CD8-positive, alpha-beta memory T cell (primary cell): ENCODE data around the gene DUOX1. TPM values are rescaled to one million over a fixed set of nuclear protein-coding genes. Genes with fewer than 3 reads are reported as not detected.

ENCODE experiments used
- CTCF ChIA-PET: fragments of 350-600 bp; sonication (Branson Sonifier 250); formaldehyde crosslinking; loops from one replicate; lab custom pipeline; 2021; ENCODE audit warnings: antibody characterized with exemption; lab: Charles Lee
- POLR2A ChIA-PET: fragments of 350-600 bp; sonication (Branson Sonifier 250); formaldehyde crosslinking; loops from one replicate; lab custom pipeline; 2021; ENCODE audit warnings: antibody characterized with exemption; lab: Charles Lee
- DNase-seq, 5 donors: peaks; one replicate each; pipeline versions ENCODE4 v3.0.0 to v3.0.0-alpha.2; 2020 to 2022; ENCODE audit warnings: mixed read lengths in 1 of 5
- H3K27ac ChIP-seq: one replicate; pipeline ENCODE4 v1.7.0; 2013; ENCODE audit warnings: low read depth, mild to moderate bottlenecking, low read length, moderate library complexity
- H3K27me3 ChIP-seq: 2 replicates; pipeline ENCODE4 v1.7.0; 2013; ENCODE audit warnings: low read length, mild to moderate bottlenecking; ENCODE audit not compliant: insufficient read depth, poor library complexity, severe bottlenecking
- H3K36me3 ChIP-seq: 2 replicates; pipeline ENCODE4 v1.7.0; 2013; ENCODE audit warnings: mild to moderate bottlenecking, low read length, moderate library complexity; ENCODE audit not compliant: insufficient read depth
- H3K4me1 ChIP-seq: 2 replicates; pipeline ENCODE4 v1.7.0; 2013; ENCODE audit warnings: mild to moderate bottlenecking, low read length, moderate library complexity; ENCODE audit not compliant: insufficient read depth
- H3K4me3 ChIP-seq: 2 replicates; pipeline ENCODE4 v1.7.0; 2013; ENCODE audit warnings: mild to moderate bottlenecking, low read length
- H3K9me3 ChIP-seq: 2 replicates; pipeline ENCODE4 v1.7.0; 2013; ENCODE audit warnings: mild to moderate bottlenecking, low read length
- H3K27ac Mint-ChIP-seq, 8 donors: one replicate each; pipeline ENCODE4 v1.8.0; 2020 to 2021; ENCODE audit warnings: mixed read lengths in 8 of 8, mild to moderate bottlenecking in 6 of 8, inconsistent platforms in 3 of 8, moderate library complexity in 3 of 8
- H3K27me3 Mint-ChIP-seq, 2 donors: one replicate each; pipeline ENCODE4 v1.8.0; 2020 to 2021; ENCODE audit warnings: mixed read lengths in 2 of 2, mild to moderate bottlenecking in 1 of 2, moderate library complexity in 1 of 2
- H3K36me3 Mint-ChIP-seq, 3 donors: one replicate each; pipeline ENCODE4 v1.8.0; 2020 to 2021; ENCODE audit warnings: mixed read lengths in 3 of 3, inconsistent platforms in 1 of 3, mild to moderate bottlenecking in 1 of 3
- H3K4me1 Mint-ChIP-seq, 3 donors: one replicate each; pipeline ENCODE4 v1.8.0; 2020 to 2021; ENCODE audit warnings: mixed read lengths in 3 of 3, inconsistent platforms in 1 of 3, mild to moderate bottlenecking in 1 of 3
- H3K4me3 Mint-ChIP-seq, 7 donors: one replicate each; pipeline ENCODE4 v1.8.0; 2020 to 2021; ENCODE audit warnings: mixed read lengths in 7 of 7, mild to moderate bottlenecking in 6 of 7, moderate library complexity in 4 of 7, inconsistent platforms in 2 of 7
- H3K9me3 Mint-ChIP-seq, 5 donors: one replicate each; pipeline ENCODE4 v1.8.0; 2020 to 2022; ENCODE audit warnings: mixed read lengths in 5 of 5, mild to moderate bottlenecking in 3 of 5, moderate library complexity in 2 of 5, inconsistent platforms in 1 of 5
- polyA plus RNA-seq: library from polyadenylated mRNA; unstranded; fragments of 300-500 nt; fragmentation: Illumina TruSeq; gene quantifications from one replicate; pipeline ENCODE4 v1.2.3, GENCODE V29; 2021
- total RNA-seq, 2 experiments: library from RNA; stranded (reverse); gene quantifications; one replicate each; pipeline ENCODE4 v1.2.3, GENCODE V29; 2021

Gene DUOX1
- total and polyA plus RNA-seq, 3 experiments from 2014 or later: 0.11 to 1.2 TPM; not detected in 1

DNA sequence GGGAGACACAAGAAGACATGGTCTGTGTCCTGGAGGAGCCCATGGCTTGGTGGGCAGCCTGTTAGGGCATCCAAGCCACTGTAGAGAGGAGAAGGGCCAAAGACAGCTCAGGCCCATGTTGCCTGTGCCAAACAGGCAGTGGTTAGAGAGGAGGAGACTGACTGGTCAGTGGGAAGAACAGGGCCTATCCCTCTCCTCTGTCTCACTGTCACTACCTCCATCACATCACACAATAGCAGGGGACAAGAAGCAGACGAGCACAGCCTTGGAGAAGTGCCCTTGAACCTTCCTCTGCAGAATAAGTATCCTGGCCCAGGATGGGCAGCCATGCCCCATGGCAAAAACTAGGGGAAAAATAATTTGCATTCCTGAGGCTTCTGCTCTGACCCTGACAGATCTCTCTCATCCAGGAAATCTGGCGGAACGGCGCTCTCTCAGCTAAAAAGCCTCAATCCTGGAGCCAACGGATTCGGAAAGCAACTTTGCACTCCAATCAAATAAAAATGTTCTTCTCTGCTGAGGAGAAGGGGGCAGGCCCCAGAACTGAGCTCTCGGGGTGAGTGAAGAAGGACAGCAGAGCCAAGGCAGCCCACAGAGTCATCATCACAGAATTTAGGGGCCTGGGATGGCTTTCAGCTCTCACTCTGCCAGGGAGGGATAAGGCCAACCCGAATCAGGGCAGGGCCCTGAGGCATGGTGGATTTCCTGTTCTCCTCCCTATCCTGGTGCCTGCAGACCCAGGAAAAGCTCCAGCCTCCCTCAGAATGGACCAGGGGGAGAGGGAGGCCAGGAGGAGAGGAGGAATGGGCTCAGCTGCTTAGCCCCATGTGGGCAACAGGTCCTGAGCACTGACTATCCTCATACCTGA lies 56.3 kb downstream of the DUOX1 start:
- Histone ChIP-seq H3K36me3 (no peaks in the 10 kb centered on the region), H3K4me1 (peaks cover 11% of the 10 kb centered on the region), H3K4me3 (no peak overlapping the region), H3K27ac (no peak overlapping the region), H3K27me3 (no peaks in the 10 kb centered on the region), H3K9me3 (no peaks in the 10 kb centered on the region)
- DNase-seq: no peak
- peaks cover 7 to 12% of the 10 kb centered on the region in 2 donors for H3K27me3 Mint-ChIP-seq
- H3K4me3 Mint-ChIP-seq: peak overlapping the region; percentile 80 to 92 (median 85)
- ChIA-PET CTCF (interaction anchor here (0.8 to 2.1 kb wide), 6 partner anchors 9 to 428 kb away, joined by 3 to 13 read pairs (median 4); no protein-coding TSS in a partner anchor), POLR2A (interaction anchor here (0.6 kb wide), 1 partner anchor 685 kb away, joined by 3 read pairs; no protein-coding TSS in a partner anchor)
- H3K27ac Mint-ChIP-seq: peak overlapping the region in 7 of 8 donors; percentile 11 to 84 (median 59)
- no peaks in the 10 kb centered on the region for H3K9me3 Mint-ChIP-seq
- peaks cover 0 to 4% (median 0%) of the 10 kb centered on the region in 3 donors for H3K36me3 Mint-ChIP-seq
- H3K4me1 Mint-ChIP-seq: peaks cover 15 to 24% (median 16%) of the 10 kb centered on the region in 3 donors

DNA sequence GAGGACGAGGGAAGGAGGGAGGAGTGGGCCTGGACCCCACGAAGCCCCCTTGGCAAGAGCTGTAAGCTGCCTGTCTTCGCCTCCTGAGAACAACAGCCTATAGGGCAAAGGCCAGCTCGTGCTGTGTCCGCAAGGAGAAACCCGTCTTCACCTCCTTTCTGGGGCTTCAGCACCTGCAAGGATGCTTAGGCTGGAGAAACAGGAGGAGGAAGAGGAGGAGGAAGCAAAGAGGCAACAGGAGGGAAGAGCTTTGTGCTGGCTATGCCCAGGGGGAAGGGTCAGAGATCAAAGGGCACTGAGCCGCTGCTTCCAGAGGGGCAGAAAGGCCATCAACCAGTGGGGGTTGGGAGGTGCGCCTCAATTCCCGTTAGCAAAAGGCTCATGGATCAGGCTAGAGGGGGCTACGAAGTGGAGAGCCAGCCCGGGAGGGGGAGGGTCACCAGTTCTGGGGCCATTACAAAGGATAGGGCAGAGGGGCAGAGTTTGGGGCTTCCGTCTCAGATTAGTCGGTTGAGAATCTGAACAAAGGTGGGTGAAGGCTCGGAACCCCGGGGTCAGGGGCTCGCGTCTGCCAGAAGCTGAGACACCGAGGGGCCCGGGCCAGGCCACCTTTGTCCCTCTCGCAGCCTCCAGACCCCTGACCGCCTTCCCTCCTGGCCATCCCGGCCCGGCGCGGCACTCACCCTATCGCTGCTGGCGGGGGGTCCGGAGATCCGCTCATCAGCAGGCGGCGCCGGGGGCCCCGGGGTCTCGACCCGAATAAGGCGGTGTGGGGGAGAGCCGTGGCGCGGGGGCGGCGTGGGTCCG lies 57.2 kb downstream of the DUOX1 start:
- H3K9me3 ChIP-seq: no peaks in the 10 kb centered on the region
- peaks cover 12 to 21% (median 15%) of the 10 kb centered on the region in 3 donors for H3K4me1 Mint-ChIP-seq
- peak in 1 of 5 donors; percentile 44 for DNase-seq
- peak overlapping the region in 7 of 8 donors; percentile 59 to 92 (median 82) for H3K27ac Mint-ChIP-seq
- CTCF ChIA-PET: interaction anchor here (1.0 to 2.1 kb wide), 5 partner anchors 10 to 19 kb away, joined by 3 to 13 read pairs (median 6); no protein-coding TSS in a partner anchor
- H3K27ac ChIP-seq: no peak overlapping the region
- no peaks in the 10 kb centered on the region for H3K36me3 ChIP-seq
- H3K4me1 ChIP-seq: peaks cover 11% of the 10 kb centered on the region
- POLR2A ChIA-PET: interaction anchor here (0.6 to 1.3 kb wide), 3 partner anchors 11 to 685 kb away, joined by 3 to 10 read pairs (median 7); no protein-coding TSS in a partner anchor
- peak overlapping the region; percentile 80 to 92 (median 85) for H3K4me3 Mint-ChIP-seq
- H3K4me3 ChIP-seq: no peak overlapping the region
- no peaks in the 10 kb centered on the region for H3K9me3 Mint-ChIP-seq
- H3K27me3 ChIP-seq: no peaks in the 10 kb centered on the region
- H3K27me3 Mint-ChIP-seq: peaks cover 7 to 12% of the 10 kb centered on the region in 2 donors
- peaks cover 0 to 4% (median 0%) of the 10 kb centered on the region in 3 donors for H3K36me3 Mint-ChIP-seq

- peak in 1 of 5 donors; percentile 27 for DNase-seq
- Histone ChIP-seq H3K27me3 (no peaks in the 10 kb centered on the region), H3K4me3 (no peak overlapping the region), H3K36me3 (no peaks in the 10 kb centered on the region), H3K4me1 (peaks cover 11% of the 10 kb centered on the region), H3K27ac (no peak overlapping the region), H3K9me3 (no peaks in the 10 kb centered on the region)
- no peak overlapping the region for H3K27ac Mint-ChIP-seq
- peaks cover 7 to 13% of the 10 kb centered on the region in 2 donors for H3K27me3 Mint-ChIP-seq
- no peak overlapping the region for H3K4me3 Mint-ChIP-seq
- ChIA-PET POLR2A (interaction anchor here (0.9 to 1.3 kb wide), 3 partner anchors 11 to 20 kb away, joined by 3 to 10 read pairs (median 7); no protein-coding TSS in a partner anchor), CTCF (interaction anchor here (1.0 to 2.1 kb wide), 3 partner anchors 10 to 19 kb away, joined by 5 to 9 read pairs (median 6); no protein-coding TSS in a partner anchor)
- peaks cover 11 to 21% (median 15%) of the 10 kb centered on the region in 3 donors for H3K4me1 Mint-ChIP-seq
- H3K9me3 Mint-ChIP-seq: no peaks in the 10 kb centered on the region
- H3K36me3 Mint-ChIP-seq: peaks cover 0 to 4% (median 0%) of the 10 kb centered on the region in 3 donors
These were observed 57.7 kb downstream of the DUOX1 start for GRCh38 chr15:45187578-45187893.

DNA sequence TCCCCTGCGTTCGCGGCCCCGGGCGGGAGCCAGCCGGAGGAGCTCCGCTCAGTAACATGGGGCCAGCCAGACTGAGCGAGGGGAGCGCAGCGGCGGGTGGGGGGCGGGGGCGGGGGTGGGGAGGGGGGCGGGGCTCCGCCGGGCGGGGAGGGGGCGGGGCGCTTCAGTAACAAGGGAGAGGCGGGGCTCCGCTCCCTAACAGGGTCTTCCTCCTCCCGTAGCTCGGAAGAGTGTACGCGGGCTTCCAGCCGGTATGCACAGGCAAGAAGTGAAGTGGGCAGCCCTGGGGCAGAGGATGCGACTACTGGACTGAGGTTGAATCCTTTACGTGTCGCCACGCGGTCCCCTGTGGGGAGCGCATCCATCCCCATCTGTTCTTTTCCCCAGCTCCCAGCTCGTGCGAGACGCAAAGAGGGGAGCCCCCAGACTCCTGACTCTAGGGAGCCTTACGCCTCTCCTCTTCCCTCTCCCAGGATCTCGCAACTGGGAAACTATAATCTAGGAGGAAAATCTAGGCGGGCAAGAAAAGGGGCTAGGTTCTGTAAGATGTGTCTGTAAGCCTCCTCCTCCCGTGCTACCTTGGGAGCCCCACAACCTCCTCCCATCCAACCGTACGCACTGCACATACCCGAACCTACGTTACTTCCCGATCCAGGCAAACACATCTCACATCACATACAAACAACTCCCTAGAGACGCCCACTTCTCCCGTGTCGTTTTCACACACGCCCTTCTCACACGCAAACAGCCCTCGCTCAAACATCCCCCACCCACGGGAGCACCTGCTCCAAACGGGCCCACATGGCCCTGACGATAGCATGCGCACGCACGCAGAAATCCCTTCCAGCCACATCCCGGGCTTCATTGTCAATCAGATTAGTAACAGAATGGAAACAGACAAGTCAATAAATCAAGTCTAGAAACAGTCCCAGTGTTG lies 58.4 kb downstream of the DUOX1 start, which contains the start of gene SHF:
Gene SHF (minus strand): TSS at position 73 of the 937 bp plus-strand sequence. CDS start 15 bp downstream, at position 58.
- no peaks in the 10 kb centered on the region for H3K9me3 ChIP-seq
- no peaks in the 10 kb centered on the region for H3K36me3 ChIP-seq
- H3K36me3 Mint-ChIP-seq: peaks cover 0 to 4% (median 0%) of the 10 kb centered on the region in 3 donors
- H3K4me1 Mint-ChIP-seq: peaks cover 11 to 21% (median 15%) of the 10 kb centered on the region in 3 donors
- H3K27ac ChIP-seq: peak within 1 kb of the TSS; percentile 41
- peaks cover 11% of the 10 kb centered on the region for H3K4me1 ChIP-seq
- DNase-seq: peak; percentile 44 to 75 (median 53)
- no peaks in the 10 kb centered on the region for H3K9me3 Mint-ChIP-seq
- H3K27me3 ChIP-seq: no peaks in the 10 kb centered on the region
- CTCF ChIA-PET: interaction anchor here (0.7 to 2.1 kb wide), 4 partner anchors 10 to 20 kb away, joined by 4 to 9 read pairs (median 6); no protein-coding TSS in a partner anchor
- H3K27me3 Mint-ChIP-seq: peaks cover 13 to 14% of the 10 kb centered on the region in 2 donors
- POLR2A ChIA-PET: interaction anchor here (0.7 to 1.3 kb wide), 4 partner anchors 10 to 21 kb away, joined by 3 to 10 read pairs (median 7); no protein-coding TSS in a partner anchor
- H3K4me3 ChIP-seq: peak within 1 kb of the TSS; percentile 65
- peak within 1 kb of the TSS; percentile 59 to 96 (median 87) for H3K27ac Mint-ChIP-seq
- H3K4me3 Mint-ChIP-seq: peak within 1 kb of the TSS; percentile 84 to 96 (median 93)

DNA sequence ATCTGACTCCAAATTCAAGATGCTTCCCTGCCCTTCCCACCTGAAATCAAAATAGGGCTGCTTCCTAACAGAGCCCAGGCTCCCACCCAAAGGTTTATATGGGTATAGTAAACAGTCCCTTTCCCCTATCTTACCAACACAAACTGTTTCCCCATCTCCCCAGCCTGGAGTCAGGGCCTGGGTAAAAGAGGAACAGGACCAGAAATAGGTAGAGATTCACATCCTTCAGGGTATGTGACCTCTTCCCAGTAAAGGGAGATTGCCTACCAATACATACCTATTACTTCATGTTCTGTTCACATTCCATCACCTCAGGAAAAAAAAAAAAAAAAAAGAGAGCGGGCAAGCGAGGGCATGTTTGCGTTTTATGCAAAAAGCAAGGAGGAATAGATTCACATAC lies 67.7 kb downstream of the DUOX1 start:
- Mint-ChIP-seq H3K27ac (peak overlapping the region in 5 of 8 donors; percentile 18 to 94 (median 47)), H3K4me3 (peak overlapping the region in 5 of 7 donors; percentile 47 to 81 (median 71)), H3K36me3 (peaks cover 0 to 12% (median 0%) of the 10 kb centered on the region in 3 donors), H3K27me3 (peaks cover 8 to 14% of the 10 kb centered on the region in 2 donors), H3K9me3 (peaks cover 0 to 5% (median 3%) of the 10 kb centered on the region in 5 donors), H3K4me1 (peaks cover 4 to 19% (median 13%) of the 10 kb centered on the region in 3 donors)
- ChIA-PET POLR2A (interaction anchor here (0.9 to 1.6 kb wide), 4 partner anchors 10 to 660 kb away, joined by 3 to 10 read pairs (median 4); partner anchors contain the start of genes EIF3J and SHF), CTCF (interaction anchor here (0.7 to 3.7 kb wide), 13 partner anchors 8 to 202 kb away, joined by 3 to 13 read pairs (median 5); partner anchors contain the start of gene SHF)
- peak overlapping the region; percentile 28 for H3K4me3 ChIP-seq
- H3K9me3 ChIP-seq: no peaks in the 10 kb centered on the region
- H3K27ac ChIP-seq: no peak overlapping the region
- peaks cover 16% of the 10 kb centered on the region for H3K4me1 ChIP-seq
- no peak for DNase-seq
- H3K27me3 ChIP-seq: no peaks in the 10 kb centered on the region
- H3K36me3 ChIP-seq: no peaks in the 10 kb centered on the region

- Mint-ChIP-seq H3K27me3 (peaks cover 0 to 13% of the 10 kb centered on the region in 2 donors), H3K4me1 (peaks cover 4 to 19% (median 13%) of the 10 kb centered on the region in 3 donors), H3K9me3 (peaks cover 0 to 5% (median 3%) of the 10 kb centered on the region in 5 donors), H3K36me3 (peaks cover 0 to 12% (median 0%) of the 10 kb centered on the region in 3 donors), H3K4me3 (no peak overlapping the region), H3K27ac (peak overlapping the region in 1 of 8 donors; percentile 60)
- H3K36me3 ChIP-seq: no peaks in the 10 kb centered on the region
- peak; percentile 83 to 98 (median 97) for DNase-seq
- peak overlapping the region; percentile 94 for H3K4me3 ChIP-seq
- no peaks in the 10 kb centered on the region for H3K27me3 ChIP-seq
- H3K4me1 ChIP-seq: peaks cover 16% of the 10 kb centered on the region
- POLR2A ChIA-PET: interaction anchor here (0.6 to 3.2 kb wide), 9 partner anchors 8 to 661 kb away, joined by 3 to 26 read pairs (median 5); partner anchors contain the start of genes EIF3J and SHF
- H3K27ac ChIP-seq: peak overlapping the region; percentile 94
- no peaks in the 10 kb centered on the region for H3K9me3 ChIP-seq
- CTCF ChIA-PET: interaction anchor here (0.7 to 2.7 kb wide), 17 partner anchors 9 to 201 kb away, joined by 3 to 11 read pairs (median 4); partner anchors contain the start of gene SHF
These were observed 68.7 kb downstream of the DUOX1 start for GRCh38 chr15:45198337-45199135.
